Adipose tissue (tissue), 3 donors: ENCODE measurements around the gene EFCAB5. TPM values are rescaled to one million over a fixed set of nuclear protein-coding genes. Genes with fewer than 3 reads are reported as not detected.
"Not testable (repeated sequence)": the region's sequence is repeated elsewhere in the genome, so short reads cannot be mapped to it uniquely, and the experiment has no call there.

Experiments used
- H3K27ac ChIP-seq: one replicate; pipeline ENCODE4 v1.5.1; 2013; ENCODE audit warnings: low read depth, low read length
- WGBS, 3 donors: extraction: QIAGEN DNeasy Blood & Tissue Kit; methylation state at CpG; one replicate each; pipeline ENCODE4 v1.1.7; 2013; 5-methylcytosine and 5-hydroxymethylcytosine counted together
- polyA plus RNA-seq, 3 donors: library from polyadenylated mRNA; stranded (reverse); fragments of 200-250 nt; gene quantifications; one replicate each; pipeline ENCODE4 v1.2.3, GENCODE V29; 2013
- donor health status: healthy with polysubstance abuse.
- donor health status: Bipolar disorder and iron deficiency.
- donor health status: healthy.

Gene EFCAB5
- polyA plus RNA-seq, result under 1 TPM in 2 of 3 donors, not detected in 1; 0.01 to 0.07 TPM

DNA sequence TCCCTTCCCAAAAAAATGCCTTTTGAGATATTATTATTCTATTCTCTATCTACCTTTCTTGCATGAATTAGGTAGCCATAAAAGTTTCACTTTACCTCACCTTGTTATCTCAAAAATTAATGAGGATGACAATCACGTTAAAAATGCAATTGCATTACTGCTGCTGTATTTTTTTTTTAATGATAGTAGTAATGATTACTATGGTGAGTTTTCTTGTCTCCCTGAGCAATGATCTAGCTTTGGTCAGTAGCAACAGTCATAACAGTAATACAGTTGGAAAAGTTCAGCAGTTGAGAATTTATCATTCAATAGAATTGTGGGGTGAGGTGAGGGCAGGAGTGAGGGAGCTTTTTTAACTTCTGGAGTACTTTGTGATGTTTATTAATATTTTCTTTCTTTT is at the start of gene EFCAB5:
EFCAB5 (plus strand) TSS at position 301 of the 400 bp plus-strand sequence. CDS start 163 bp downstream, outside the sequence.
- 47 to 79% (median 77%) methylated on average over 1 of the region's 1 CpG for WGBS, 3 donors
- H3K27ac ChIP-seq, result no peak within 1 kb of the TSS

DNA sequence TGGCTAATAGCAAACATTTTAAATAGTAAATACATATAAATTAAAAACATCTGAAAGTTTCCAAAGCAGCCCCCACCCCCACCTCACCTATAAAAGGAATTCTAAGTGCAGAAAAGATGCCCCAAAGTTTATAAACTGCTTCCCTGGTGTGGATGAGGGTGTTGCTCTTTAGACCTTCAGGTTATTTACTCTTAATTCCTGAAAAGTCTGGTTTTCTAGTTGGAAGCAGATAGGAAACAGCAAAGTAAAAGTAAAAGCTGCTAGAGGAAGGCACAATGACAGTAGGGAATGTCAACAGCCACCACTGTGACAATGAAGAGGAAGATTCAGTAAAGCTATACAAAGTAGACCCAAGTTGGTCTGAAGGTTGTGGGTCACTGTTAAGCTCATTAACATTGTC is 49.2 kb upstream of the EFCAB5 start:
- no peak overlapping the region for H3K27ac ChIP-seq

DNA sequence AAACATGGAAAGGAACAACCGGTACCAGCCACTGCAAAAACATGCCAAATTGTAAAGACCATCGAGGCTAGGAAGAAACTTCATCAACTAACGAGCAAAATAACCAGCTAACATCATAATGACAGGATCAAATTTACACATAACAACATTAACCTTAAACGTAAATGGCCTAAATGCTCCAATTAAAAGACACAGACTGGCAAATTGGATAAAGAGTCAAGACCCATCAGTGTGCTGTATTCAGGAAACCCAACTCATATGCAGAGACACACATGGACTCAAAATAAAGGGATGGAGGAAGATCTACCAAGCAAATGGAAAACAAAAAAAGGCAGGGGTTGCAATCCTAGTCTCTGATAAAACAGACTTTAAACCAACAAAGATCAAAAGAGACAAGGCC is 44.3 kb upstream of the EFCAB5 start:
- not testable (repeated sequence) for H3K27ac ChIP-seq
- 88 to 97% (median 93%) methylated on average over 4 of the region's 4 CpGs for WGBS, 3 donors

DNA sequence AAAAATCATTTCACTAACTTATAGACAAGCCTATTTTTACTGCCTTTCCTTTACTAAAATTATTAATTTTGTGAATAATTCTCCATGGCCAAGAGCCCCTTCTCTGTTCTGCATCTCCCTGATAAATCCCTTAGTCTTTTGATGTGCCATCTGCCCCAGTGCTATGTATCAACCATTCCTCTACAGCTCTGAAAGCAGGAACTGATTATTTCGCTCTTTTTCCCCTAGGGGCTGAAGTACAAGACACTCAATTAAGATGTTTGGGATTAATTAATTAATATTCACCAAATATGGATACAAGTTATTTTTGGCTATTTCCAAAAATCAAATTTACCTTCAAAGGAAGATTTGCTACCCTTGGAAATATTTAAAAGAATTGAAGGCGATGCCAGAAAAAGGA is 38.0 kb upstream of the EFCAB5 start:
- H3K27ac ChIP-seq, result no peak overlapping the region
- WGBS, 3 donors, result 87 to 89% (median 89%) methylated on average over 2 of the region's 2 CpGs

DNA sequence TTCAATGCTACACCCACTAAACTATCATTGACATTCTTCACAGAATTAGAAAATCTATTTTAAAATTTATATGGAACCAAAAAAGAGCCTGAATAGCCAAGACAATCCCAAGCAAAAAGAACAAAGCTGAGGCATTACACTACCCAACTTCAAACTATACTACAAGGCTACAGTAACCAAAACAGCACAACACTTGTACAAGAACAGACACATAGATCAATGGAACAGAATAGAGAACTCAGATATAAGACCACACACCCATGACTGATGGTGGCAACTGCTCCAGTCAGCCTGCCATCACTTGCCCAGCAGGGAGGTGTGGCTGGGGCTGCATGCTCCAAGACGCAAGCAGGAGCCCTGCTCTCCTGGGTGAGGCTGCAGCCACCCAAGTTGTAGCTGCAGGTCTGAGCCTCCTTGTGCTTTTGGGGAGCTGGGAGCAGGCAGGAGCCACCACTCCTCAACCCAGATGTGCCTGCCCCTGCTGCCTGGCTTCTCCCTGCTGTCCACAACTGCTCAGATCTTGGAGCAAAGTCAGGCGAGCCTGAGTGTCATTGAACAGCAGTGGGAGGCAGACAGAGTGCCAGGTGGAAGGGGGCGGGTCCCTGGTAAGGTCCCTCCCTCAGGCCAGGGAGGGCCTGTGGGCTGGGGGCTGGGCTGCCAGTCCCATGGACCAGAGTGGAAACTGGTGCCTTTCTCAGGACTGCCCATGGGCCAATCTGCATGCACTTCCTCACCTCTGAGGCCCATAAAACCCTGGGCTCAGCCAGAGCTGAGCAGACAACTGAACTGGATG is 36.2 kb upstream of the EFCAB5 start:
- WGBS, 3 donors, result 79 to 98% (median 96%) methylated on average over 3 of the region's 3 CpGs

DNA sequence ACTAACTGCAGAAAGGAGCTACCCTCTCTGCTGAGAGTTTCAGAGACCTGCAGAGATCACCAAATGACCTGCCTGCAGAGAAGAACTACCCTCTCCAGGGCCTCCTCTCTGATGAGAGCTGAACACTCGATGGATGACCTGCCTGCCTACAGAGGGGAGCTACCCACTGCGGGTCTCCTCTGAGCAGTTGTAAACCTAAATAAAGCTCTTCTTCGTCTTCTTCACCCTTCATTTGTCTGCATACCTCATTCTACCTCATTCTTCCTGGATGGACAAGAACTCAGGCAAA is 35.6 kb upstream of the EFCAB5 start:
- no peak overlapping the region for H3K27ac ChIP-seq
- WGBS, 3 donors, result 93 to 99% (median 97%) methylated on average over 3 of the region's 3 CpGs

More for the DNA sequence above, 36.2 kb upstream of the EFCAB5 start:
- no peak overlapping the region for H3K27ac ChIP-seq

DNA sequence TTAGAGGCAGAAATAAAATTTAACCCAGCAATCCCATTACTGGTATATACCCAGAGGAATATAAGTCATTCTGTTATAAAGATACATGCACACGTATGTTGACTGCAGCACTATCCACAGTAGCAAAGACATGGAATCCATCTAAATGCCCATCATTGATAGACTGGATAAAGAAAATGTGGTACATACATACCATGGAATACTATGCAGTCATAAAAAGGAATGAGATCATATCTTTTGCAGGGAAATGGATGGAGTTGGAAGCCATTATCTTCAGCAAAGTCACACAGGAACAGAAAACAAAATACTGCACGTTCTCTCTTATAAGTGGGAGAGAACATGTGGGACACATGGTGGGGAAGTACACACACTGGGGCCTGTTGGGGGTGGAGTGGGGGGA is 34.5 kb upstream of the EFCAB5 start:
- no peak overlapping the region for H3K27ac ChIP-seq
- WGBS, 3 donors, result 98 to 99% (median 98%) methylated on average over 2 of the region's 2 CpGs

DNA sequence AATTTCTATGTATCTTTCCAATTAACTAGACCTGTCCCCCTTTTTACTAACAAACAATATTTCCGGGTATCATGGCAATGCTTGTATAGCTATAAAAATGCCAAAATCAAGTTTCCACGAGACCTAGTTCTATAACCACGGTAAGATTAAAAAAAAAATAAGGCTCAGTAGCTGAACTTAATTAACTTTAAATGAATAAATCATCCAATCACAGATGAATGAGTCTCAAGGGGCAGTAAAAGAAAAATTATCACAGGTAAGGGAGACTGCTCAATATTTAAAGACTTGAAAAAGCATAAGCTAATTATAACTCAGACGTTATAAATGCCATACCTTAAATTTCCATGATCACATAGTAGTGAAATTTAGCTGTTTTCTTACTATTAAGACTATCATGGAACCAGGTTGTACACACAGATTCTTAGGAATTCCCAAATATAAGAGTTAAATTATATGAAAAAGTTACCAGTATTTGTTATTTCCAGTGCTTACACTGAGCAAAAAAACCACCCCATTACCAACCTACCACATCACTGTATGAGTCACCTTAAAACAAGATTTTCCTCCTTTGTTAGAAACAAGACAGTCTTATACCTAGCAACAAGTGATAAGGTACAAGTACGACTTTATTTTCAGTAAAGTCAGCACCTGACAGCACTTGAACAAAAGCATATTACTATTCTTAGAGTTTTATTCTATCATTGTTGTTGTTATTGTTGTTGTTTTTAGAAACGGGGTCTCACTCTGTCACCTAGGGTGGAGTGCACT is 32.0 kb upstream of the EFCAB5 start:
- H3K27ac ChIP-seq, result no peak overlapping the region
- 86 to 89% (median 88%) methylated on average over 6 of the region's 6 CpGs for WGBS, 3 donors

DNA sequence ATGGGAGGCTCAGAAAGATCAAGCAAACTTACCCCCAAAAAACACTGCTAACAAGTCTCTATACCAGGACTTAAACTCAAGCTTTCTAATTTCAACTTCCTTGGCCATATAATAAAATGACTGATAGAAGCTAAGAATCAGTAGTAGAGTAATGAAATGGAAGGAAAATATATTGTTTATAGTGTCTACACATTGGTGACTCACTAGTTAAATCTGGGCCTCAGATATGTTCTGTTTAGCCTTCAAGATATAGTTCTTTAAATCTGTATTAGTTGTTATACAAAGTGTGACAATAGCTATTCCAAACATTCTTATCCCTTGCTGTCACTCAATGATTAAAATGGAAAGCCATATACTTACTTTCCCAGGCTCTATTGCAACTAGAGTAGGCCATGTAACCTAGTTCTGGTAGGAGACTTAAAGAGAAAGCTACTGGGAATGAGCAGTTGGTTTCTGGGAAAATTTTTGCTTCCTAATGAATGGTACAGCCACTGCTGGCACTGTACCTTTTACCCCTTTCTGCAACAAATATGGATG is 29.7 kb upstream of the EFCAB5 start:
- no peak overlapping the region for H3K27ac ChIP-seq

DNA sequence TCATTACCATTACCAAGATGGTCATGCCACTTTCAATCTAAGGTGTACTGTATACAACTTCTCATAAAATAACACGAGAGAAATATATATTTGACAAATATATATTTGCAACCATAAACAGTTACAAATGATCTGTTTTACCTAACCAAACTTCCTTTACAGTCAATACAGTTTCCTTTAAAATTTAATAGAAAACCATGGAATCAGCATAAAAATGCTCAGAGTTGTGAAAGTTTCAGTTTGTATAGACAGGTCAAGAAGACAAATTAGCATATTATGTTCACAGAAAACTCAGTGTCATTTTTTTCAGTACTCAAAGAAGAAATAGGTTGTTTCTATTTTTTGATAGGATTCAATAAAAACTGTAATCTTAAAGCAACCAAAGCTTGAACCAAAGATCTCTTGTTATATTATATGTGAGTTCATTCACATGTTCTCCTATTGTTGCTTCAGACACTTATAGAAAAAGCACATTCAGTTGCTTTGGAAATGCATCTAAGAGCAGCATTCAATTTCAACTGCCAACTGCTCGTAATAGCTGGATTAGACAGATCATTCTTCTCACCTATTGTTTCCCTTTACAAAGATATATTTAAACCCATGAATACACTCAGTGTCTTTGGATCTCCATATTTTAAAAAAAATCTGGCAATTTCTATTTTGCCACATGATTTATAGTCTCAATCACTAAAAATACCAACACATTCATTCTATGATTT is 26.5 kb upstream of the EFCAB5 start:
- no peak overlapping the region for H3K27ac ChIP-seq
- 73 to 82% (median 81%) methylated on average over 2 of the region's 2 CpGs for WGBS, 3 donors

DNA sequence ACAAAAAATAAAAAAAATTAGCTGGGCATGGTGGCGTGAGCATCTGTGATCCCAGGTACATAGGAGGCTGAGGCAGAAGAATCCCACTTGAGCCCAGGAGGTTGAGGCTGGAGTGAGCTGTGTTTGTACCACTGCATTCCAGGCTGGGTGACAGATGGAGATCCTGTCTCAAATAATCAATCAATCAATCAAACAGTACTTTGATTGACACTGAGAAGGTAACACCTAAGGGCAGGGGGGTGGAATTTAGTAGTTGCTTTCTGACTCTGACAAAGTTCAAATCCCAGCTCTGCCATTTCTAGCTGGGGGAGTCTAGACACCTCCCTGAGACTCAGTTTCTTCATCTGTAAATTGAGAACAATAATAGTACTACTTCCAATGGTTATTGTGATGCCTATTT is 23.4 kb upstream of the EFCAB5 start:
- 92 to 100% (median 98%) methylated on average over 1 of the region's 1 CpG for WGBS, 3 donors
- H3K27ac ChIP-seq, result no peak overlapping the region

DNA sequence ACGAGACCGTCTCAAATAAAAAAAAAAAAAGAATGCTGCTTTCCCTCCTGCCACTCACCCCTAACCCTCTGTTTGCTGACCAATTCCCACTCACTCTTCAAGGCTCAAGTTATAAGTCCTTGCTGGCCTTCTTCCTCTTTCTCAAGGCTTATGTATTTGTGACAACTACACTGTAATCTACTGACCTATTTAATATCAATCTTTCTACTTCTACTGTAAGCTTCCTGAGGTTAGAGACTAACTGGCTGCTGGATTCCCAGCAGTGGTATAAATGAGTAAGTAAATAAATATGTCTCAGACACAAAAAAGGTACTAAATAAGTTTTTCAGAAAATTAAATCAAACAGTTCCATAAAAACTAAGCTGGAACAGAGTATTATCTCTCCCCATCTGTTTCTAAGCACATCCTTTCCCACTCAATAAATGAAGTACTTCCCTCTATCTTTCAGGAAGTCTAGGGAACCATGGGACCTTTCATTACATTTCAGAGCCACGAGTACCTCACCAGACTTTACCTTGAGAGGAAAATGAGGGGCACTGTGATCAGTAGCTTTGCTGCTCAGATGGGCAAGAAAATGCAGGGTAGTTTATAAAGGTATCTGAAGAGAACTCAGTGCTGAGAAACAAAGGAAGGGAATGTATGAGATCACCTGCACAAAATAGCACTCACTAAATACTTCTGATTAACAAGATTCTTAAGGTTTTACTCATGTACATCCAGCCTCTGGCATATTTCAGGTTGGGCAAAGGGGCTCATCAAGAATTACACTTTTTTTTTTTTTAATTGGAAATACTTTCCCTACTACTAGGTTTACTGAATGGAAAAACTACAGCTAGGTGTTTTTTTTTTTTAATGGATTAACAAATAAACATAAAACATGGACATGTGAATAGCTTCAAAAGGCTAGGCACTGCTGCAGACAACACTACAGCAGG is 22.2 kb upstream of the EFCAB5 start:
- H3K27ac ChIP-seq, result no peak overlapping the region
- WGBS, 3 donors, result 32 to 73% (median 69%) methylated on average over 3 of the region's 3 CpGs

DNA sequence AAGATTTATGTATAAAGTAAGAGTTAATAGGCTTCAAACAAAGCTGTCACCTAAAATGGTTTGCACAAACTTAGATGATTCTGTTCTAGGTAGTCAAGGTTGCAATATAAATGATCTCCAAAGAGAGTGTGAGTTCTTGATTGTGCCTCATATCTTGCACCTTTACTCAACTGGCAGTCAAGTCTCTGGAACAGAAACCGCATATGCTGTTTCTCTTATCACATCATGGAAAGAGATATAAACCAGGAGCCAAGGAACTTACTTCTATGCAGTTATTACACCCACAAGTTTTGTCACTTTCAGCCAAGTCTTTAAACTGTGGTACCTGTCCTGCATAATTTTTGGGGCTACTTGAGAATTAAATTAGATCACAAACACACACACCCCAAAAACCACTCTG is 16.6 kb upstream of the EFCAB5 start:
- no peak overlapping the region for H3K27ac ChIP-seq
- WGBS, 3 donors, result 33 to 85% (median 84%) methylated on average over 1 of the region's 1 CpG

DNA sequence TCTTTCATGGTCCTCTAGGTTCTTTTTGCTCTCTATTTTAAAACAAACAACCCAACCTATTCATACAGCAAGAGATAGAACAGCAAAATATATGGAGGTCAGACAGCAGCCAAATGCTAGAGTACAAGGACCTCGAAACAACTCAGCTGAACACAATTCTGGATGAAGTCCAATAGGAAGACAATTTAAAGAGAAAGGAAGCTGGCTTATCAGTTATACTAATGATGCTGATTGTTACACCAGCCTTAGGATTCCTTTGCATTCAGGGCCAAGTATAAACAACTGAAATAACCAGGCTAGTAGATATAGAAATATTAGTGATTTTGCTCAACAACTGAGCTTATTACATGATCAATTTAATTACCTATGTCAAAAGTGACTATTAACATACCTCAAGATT is 13.9 kb upstream of the EFCAB5 start:
- H3K27ac ChIP-seq, result no peak overlapping the region
- WGBS, 3 donors, result 9 to 11% (median 10%) methylated on average over 1 of the region's 1 CpG

DNA sequence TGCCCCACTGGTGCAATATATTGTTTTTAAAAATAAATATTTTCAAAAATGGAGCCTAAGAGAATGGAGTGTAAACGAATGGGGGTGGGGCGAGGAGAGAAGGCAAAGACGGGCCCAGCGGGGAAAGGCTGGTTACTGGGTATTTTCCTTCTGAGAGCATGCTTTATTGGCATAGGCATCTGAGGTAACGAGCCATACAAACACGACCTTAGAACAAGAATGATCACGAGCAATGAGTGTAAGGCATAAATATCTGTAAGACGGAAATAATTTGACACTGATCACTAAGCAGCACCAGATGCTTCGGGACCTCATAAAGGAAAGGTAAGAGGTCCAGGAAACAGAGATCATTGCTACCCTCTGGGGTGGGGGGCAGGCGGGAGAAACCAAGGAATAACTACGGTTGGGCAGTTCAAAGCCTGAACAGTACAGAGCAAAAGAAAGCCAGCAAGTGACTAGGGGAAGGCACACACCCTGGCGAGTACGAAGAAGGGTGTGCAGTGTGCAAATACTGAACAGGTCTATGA is 12.4 kb upstream of the EFCAB5 start:
- WGBS, 3 donors, result 2 to 4% (median 3%) methylated on average over 13 of the region's 13 CpGs
- no peak overlapping the region for H3K27ac ChIP-seq

DNA sequence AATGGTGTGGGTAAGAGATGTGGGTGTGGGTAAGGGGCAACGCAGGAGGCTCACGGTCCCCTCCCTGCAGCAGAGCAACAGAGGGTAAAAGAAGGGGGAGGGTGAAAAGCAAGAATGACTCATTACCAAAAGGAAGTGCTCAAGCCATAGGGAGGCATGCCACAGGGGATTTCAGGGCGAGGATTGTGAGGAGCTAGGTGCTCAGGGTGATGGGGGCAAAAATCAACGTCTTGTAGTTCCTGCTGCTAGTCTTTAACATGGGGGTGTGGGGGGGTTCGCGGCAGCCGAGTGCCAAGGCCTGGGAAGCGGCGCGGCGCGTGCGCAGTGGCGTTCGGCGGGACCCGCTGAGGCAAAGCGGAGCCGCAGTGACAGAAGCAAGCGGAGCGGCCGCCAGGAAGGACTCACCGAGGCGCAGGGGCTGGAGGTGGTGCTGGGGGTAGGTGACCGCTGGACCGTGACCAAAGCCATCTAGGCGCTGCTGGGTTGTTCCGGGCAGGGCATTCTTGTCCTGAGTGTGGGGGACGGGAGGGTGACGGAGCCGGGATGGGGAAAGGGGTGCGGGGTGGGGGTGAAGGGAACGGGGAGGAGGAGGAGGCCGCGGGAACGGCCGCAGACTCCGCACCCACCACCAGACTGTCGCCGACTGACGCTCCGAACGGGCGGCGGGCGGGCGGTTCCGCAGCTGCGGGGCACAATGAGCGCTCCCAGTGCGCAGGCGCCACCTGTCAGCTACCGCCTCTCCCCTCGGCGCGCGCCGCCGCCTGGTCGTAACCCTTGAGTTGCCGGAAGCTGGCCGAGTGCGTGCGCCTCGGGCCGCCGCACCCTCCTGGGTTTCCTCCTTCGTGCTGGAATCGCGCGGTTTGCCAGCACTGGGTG is 11.7 kb upstream of the EFCAB5 start, which contains the start of gene SSH2:
SSH2 (minus strand) TSS at position 696 of the 876 bp plus-strand sequence; CDS start at position 468, 228 bp downstream.
- WGBS, 3 donors, result 0 to 1% (median 1%) methylated on average over 43 to 70 of the region's 71 CpGs
- no peak within 1 kb of the TSS for H3K27ac ChIP-seq
